Measurements from ENCODE around the gene HNRNPAB. TPM values are rescaled to one million over a fixed set of nuclear protein-coding genes. Genes with fewer than 3 reads are reported as not detected.
"Not testable (repeated sequence)": the region's sequence is repeated elsewhere in the genome, so short reads cannot be mapped to it uniquely, and the experiment has no call there.

Gene HNRNPAB
- total RNA-seq, 1 experiment from 2014 or later, result 106 TPM

DNA sequence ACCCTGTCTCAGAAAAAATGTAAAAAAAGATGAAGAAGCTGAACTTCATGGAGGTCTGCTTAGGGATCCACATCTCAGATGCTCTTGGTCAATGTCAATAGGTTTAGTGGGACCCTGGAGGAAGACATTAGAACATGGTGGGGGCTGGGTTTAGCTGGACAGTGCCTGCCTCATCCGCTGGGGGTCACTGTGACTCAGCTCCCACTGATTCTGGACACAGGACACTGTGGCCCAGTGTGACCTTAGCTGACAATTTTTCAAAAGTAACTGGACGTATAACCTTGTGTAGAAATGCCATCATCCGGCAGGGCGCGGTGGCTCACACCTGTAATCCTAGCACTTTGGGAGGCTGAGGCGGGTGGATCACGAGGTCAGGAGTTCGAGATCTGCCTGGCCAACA is 7.3 kb upstream of the HNRNPAB start:
- DNase-seq (ENCODE audit: low spot score), result no peak

DNA sequence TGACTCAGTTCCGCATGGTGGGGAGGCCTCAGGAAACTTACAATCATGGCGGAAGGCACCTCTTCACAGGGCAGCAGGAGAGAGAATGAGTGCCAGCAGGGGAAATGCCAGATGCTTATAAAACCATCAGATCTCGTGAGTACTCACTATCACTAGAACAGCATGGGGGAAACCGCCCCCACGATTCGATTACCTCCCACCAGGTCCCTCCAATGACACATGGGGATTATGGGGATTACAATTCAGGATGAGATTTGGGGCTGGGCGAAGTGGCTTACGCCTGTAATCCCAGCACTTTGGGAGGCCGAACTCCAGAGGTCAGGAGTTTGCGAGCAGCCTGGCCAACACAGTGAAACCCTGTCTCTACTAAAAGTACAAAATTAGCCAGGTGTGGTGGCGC is 6.2 kb upstream of the HNRNPAB start:
- DNase-seq (ENCODE audit: low spot score), result not testable (repeated sequence)

DNA sequence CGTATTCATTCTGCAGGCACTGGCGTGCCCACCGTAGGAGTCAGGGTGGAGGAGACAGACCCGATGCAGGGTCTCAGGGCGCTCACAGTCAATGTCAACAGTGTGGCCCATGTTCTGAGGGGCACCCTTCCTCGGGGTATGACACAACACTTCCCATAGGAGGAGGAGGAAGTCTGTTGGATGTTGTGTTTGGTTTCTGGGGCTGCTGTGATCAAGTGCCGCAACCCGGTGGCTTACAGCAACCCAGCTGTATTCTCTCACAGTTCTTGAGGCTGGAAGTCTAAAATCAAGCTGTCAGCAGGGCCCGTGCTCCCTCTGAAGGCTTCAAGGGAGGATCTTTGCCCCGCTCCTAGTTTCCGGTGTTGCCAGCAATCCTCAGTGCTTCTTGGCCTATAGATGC is 5.6 kb upstream of the HNRNPAB start:
- DNase-seq (ENCODE audit: low spot score), result no peak

DNA sequence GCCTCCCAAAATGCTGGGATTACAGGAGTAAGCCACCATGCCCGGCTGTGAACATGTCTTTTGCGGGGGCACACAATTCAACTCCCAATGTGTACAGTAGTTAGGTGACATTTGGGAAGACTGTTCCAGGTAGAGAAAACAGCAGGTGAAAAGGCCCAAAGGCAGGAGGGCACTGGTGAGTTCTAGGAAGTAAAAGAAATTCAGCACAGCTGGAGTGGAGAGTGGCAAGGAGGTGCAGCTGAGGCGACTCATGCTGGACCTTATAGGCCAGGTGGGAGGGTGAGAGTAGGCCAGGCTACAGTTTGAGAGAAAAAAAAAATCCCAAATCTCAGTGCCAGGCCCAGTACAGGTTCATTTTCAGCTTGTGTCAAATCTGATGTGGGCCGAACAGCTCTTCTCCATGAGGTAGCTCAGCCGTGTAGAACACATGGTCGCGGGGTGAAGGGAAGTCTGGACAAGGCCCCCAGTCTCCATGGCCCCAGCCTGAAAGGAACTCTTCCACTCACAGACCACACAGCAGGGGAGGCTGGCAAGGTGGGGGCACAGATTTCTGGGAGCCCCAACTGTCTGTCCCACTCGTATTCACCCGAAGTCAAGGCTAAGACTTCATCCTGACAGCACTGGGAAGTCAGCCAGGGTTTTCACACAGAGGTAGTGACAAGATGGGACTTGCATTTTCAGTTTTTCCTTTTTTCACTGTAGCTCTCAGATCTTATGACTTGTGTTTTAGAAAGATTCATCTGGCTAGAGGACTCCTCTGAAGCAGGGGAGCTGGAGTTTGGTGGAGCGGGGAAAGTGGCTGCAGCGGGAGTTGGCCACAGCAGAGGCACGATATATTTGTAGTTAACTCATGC is 4.5 kb upstream of the HNRNPAB start:
- DNase-seq (ENCODE audit: low spot score), result no peak

DNA sequence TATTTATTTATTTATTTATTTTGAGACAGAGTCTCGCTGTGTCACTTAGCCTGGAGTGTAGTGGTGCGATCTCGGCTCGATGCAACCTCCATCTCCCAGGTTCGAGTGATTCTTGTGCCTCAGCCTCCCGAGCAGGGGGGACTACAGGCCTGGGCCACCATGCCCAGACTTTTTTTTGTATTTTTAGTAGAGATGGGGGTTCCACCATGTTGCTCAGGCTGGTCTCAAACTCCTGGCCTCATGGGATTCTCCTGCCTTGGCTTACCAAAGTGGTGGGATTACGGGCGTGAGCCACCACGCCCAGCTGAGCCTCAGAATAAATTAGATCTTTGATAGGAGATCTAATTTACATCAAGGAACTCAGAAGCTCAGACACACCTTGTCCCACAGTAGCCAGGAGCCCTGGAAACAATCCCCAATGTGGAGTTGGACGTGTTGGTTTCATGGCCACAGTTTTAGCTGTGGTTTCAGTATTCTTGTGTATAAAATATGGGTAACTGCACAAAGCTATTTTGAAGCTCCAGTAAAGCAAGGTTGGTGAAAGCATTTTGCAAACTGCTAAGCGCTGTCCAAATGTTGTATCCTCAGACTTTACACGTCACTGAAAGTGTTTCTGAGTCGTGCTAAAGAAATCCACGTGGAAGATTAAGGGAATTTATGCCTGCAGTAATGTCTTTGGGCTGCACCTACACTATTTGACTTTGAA is 3.0 kb upstream of the HNRNPAB start:
- peak; percentile 53 for DNase-seq (ENCODE audit: low spot score)

DNA sequence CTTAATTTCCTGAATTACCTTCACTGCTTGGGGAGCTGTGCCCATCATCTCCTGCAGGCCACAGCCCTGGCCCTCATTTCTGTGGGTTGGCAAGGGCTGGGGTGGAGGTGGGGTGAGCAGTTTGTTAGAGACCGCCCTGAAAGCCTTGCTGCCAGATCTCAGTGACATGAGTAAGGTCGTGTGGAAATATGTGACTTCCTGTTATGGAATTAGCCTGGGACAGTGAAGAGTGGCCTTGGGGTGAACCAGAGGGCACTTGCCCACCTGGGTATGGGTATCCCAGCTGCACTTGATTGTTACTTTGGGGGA is 2.5 kb upstream of the HNRNPAB start:
- no peak for DNase-seq (ENCODE audit: low spot score)

DNA sequence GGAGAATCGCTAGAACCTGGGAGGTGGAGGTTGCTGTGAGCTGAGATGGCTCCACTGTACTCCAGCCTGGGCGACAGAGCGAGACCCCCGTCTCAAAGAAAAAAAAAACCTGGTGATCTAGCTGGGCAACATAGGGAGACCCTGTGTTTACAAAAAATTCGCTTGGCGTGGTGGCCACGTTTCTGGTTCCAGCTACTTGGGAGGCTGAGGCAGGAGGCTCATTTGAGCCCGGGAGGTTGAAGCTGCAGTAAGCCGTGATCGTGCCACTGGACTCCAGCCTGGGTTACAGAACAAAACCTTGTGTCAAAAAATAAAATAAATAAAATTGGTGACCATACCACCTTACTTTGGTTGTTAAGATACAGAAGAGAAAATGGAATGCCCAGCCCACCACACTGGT is 1.8 kb upstream of the HNRNPAB start:
- DNase-seq (ENCODE audit: low spot score), result no peak

DNA sequence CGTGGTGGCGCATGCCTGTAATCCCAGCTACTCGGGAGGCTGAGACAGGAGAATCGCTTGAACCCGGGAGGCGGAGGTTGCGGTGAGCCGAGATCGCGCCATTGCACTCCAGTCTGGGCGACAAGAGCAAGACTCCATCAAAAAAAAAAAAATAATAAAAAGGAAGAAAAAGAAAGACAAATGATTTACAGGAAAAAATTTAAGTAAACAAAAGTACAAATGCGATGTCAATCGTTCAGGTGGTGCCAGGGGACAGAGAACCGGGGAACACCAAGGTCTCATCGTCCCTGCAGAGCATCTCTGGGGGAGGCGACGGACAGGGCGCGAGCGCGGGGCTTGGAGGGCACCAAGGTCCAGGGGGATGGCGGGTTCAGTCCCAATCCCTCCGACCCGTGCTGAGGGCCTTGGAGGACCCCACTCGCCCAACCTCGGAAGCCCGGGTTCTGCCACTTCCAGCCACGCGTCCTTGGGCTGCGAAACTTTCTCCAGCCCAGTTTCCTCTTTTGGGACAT is 607 bp upstream of the HNRNPAB start:
- no peak for DNase-seq (ENCODE audit: low spot score)

DNA sequence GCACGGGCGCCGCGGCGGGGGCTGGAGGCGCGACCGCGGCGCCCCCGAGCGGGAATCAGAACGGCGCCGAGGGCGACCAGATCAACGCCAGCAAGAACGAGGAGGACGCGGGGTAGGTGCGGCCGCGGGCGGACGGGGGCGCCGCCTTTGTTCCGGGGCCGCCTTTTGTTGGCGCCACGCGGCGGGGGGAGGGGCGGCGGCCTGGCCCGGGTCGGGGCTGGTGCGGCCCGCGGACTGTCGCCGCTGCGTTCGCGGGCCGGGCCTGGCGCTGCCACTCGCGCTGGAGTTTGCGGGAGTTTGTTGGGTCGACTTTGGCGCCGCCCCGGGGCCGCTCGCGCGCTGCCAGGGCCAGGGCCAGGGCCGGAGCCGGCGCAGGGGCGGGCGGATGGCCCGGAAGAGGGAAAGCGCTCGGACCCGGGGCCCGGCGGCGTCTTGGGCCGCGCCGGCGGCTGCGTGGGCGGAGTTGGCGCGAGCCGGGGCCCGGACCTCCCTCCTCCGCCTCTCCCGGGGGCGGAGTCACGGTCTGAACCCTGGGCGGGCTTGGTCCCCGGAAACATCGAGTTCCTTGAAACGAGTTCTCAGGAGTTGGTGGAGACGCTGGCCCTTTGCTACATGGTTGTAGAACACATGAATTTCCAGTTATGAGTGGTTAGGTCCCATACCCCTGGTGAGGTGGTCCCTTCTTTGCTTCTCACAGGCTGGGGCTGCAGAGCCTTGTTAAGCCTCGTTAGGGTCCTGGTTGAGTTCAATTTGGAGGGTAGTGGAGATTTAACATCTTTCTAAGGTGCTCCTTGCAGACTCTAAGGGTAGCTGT is 809 bp downstream of the HNRNPAB start:
- peak; percentile 48 for DNase-seq (ENCODE audit: low spot score)

DNA sequence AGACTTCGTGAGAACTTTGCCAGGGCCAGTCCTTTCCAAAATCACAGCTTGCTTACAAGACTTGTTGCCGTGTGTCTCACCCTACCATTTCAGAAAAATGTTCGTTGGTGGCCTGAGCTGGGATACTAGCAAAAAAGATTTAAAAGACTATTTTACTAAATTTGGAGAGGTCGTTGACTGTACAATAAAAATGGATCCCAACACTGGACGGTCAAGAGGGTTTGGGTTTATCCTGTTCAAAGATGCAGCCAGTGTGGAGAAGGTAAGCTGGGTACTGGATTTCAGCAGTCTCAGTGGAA is 1.4 kb downstream of the HNRNPAB start:
- DNase-seq (ENCODE audit: low spot score), result no peak

DNA sequence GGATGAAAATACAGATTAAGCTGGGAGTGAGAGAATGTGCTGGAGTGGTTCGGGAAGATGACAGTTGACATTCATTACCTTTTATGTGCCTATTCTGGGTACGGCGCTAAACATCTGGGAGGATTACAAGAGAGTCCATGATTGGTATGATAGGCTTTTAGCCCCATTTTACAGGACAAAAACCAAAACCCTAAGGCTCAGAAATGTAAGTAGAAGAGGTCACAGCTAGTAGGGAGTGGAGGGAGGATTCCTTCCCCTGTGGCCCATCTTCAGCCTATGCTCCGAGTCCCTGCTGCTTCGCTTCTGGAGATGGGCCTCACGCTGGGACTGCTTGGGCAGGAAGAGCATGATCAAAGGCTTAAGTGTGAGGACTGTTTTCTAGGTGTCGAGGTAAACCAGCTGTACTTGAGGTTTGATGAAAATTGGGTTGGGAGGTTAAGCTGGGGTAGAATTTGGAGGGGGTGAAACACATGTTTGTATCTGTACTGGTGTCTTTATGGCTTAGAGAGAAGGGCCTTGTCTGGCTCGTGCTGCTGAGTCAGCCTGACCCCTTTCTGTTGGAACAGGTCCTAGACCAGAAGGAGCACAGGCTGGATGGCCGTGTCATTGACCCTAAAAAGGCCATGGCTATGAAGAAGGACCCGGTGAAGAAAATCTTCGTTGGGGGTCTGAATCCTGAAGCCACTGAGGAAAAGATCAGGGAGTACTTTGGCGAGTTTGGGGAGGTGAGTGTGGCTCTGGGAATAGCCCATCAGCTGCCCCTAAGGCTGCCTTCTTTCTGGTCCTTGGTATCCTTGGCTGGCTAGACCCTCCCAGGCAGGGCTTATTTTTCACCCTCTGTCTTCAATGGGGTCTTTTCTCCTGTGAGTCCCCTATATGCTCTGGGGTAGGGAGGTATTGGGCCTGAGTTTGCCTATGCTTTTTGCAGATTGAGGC is 2.1 kb downstream of the HNRNPAB start:
- no peak for DNase-seq (ENCODE audit: low spot score)

DNA sequence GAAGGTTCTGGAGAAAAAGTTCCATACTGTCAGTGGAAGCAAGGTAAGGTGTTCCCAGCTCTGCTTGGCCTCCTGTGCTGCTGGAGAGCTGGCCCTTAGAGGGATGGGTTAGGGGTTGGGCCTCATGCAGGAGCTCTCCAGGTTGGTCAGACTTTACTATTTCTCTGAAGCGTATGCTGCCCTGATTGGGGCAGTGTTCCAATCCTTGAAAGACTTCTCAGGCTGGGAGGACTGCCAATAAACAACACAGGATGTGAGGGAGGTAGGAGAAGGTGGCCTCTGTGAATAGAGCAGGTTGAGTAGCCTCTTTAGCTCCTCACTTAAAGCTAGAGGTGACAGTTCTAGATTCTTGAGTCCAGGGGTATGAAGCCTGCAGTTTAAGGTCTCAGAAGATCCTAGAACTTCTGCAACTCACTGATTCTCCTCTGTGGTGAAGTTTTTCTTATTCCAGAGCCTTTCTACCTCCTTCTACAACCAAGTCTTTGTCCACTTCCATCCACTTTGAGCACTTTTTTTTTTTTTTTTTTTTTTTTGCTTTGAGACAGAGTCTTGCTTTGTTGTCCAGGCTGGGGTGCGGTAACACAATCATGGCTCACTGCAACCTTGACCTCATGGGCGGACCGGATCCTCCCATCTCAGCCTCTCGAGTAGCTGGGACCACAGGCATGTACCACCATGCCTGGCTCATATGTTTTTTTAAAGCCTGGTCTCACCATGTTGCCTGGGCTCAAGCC is 3.0 kb downstream of the HNRNPAB start:
- DNase-seq (ENCODE audit: low spot score), result peak; percentile 47

DNA sequence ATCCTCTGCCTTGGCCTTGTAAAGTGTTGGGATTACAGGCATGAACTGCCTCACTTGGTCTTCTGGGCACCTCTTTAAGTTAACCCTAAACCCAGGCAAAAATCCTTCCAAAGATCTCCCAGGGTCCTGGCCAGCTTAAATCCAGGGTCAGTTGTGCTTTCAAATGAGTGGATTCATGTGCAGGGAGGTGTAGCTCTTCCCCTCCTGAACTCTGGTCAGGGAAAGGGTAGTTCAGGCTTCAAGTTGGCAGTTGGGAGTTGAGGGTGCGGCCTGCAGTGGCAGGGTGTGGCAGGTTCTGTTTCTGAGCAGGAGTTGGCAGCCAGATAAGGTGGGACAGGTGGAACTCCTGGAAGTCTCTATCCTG is 3.6 kb downstream of the HNRNPAB start:
- no peak for DNase-seq (ENCODE audit: low spot score)

DNA sequence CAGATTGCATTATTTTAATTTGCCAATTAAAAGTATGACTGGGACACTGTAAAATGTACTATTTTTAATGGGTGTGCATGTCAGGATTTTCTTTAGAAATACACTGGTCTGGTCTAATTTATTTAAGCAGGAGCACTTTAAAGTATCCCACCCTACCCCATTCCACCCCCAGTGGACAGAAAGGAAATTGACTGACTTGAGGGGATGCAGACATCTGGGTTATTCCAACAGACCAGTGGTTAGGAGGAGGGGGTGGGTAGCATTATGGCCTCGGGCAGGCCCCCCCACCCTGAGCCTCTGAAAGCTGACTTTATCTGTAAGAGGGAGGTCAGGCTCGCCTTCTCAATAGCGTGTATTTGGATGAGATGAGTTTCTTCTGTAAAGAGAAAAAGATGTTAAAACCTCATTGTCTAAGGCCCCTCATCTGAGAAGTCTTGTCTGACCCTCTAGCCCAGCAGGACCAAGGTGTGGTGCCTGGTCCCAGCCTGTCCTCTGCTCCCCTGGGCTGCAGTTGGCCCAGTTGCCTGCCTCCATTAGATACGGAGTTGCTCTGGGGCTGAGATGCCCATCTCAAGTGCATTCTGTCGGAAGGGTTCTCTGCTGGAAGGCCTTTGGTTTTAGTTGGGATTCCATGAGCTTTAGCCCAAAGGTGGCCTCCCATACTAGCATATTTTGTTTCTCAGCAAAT is 4.4 kb downstream of the HNRNPAB start:
- DNase-seq (ENCODE audit: low spot score), result no peak

DNA sequence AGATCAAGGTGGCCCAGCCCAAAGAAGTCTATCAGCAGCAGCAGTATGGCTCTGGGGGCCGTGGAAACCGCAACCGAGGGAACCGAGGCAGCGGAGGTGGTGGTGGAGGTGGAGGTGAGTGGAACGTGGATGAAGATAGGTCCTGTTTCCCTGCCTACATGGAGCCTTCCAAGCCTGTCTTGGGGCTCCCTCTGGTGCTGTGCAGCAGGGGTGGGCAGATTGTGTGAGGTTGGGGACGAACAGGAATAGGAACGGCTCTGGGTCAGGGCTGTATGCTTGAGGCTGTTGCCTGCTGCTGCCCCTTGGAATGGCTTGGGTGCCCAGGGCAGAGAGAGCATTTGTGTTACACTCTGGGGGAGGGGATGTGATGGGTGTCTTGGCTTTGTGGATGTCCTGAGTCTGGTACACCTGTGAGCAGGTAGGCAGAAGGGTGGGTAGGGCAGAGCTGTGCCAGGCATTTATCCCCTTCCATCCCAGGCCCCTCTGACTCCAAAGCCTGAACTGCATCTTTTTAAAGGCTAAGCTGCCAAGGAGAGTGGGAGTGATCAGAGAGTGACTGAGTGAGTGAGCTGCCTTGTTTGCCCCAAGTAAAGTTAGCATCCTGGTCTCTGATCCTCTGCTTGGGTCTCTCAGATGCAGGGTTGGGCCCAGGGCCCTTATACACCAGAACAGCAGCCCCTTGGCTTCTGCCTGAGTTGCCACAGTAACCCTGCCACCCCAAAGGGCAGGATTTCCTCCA is 5.2 kb downstream of the HNRNPAB start:
- DNase-seq (ENCODE audit: low spot score), result no peak

DNA sequence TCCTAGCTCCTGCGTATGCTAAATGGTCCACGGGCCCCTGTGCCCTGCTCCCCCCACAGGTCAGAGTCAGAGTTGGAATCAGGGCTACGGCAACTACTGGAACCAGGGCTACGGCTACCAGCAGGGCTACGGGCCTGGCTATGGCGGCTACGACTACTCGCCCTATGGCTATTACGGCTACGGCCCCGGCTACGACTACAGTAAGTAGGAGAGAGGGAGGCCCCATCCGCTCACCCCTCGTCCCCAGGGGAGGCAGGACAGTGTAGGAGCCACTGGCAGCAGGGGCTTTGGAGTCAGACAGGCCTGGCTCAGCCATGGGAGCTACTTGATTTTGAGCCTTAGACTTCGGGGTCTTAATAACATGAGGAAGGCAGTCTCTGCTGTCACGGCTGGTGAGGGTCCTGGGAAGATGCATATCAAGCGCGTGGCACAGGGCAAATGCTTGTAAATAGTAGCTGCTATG is 5.8 kb downstream of the HNRNPAB start:
- no peak for DNase-seq (ENCODE audit: low spot score)

DNA sequence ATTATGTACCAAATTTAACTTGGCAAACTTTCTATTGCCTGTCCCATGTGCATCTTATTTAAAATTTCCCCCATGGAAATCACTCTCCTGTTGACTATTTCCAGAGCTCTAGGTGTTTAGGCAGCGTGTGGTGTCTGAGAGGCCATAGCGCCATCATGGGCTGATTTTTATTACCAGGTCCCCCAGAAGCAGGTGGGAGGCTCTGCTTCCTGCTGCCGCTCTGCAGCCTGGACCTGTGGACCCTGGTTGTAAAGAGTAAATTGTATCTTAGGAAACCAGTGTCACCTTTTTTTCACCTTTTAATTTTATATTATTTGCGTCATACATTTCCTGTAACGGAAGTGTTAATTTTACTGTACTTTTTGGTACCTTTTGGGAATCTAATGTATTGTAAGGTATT is 6.4 kb downstream of the HNRNPAB start:
- DNase-seq (ENCODE audit: low spot score), result no peak

DNA sequence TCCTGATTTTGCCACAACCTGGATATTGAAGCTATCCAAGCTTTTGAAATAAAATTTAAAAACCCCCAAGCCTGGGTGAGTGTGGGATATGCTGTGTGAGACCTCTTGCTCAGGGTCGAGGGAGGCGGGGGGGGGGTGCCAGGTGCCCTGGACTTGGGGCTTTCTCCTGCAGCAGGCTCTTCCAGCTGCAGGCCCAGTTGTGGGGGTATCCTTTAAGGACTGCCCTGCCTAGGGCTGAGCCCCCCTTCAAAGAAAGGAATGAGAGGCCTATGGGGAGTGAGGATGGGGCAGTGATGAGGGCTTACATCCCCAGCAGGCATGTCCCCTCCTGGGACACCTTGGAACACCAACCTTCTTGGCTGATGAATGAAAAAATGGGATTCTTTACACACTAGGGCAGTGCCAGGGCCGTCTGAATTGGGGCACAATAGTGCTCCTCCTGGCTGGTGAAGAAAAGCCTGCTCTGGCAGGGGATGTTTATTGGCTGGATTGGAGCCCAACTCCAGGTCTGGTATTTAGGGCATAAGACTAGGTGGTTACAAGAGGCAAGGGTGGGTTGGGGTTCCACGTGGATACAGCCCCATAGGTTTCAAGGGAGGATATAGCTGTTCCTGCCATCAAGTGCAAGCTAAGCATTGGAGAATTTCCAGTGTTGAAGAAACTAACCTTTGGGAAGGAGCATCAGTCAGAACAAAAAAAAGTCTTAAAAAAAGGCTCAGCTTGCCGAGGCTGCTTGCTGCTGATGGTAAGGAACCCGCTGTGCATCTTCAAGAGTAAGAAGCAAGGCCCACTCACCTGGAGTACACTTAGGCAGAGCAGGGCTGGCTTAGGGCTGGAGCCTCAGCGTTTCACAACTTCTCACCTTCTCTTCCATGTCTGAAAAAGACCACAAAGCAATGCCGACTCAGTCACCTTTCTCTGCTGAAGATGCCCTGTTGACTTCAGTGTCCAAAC is 7.0 kb downstream of the HNRNPAB start:
- no peak for DNase-seq (ENCODE audit: low spot score)

Data from A172 (cell line).